Astrocyte (in vitro differentiated cells and primary cell): ENCODE data around the gene ESAM. TPM values are rescaled to one million over a fixed set of nuclear protein-coding genes. Genes with fewer than 3 reads are reported as not detected.

Experiments used
- DNase-seq: peaks from one replicate; pipeline ENCODE4 v3.0.0-alpha.2; 2010; ENCODE audit warnings: low read depth
- FAIRE-seq: peaks from 2 replicates; lab custom pipeline; 2011; peaks lifted over from hg19 to GRCh38; lab: Jason Lieb, UNC
- H2AFZ ChIP-seq: 2 replicates; pipeline ENCODE4 v1.6.0; 2012; ENCODE audit warnings: low read depth, low read length, inconsistent platforms
- H3K27ac ChIP-seq: 2 replicates; pipeline ENCODE4 v1.5.1; 2011; ENCODE audit warnings: low read depth, low read length, inconsistent platforms
- H3K27me3 ChIP-seq: 2 replicates; pipeline ENCODE4 v1.6.0; 2011; ENCODE audit warnings: low read length, inconsistent platforms; ENCODE audit not compliant: insufficient read depth
- H3K36me3 ChIP-seq: 2 replicates; pipeline ENCODE4 v1.5.1; 2011; ENCODE audit warnings: low read length, inconsistent platforms; ENCODE audit not compliant: insufficient read depth
- H3K4me1 ChIP-seq: 2 replicates; pipeline ENCODE4 v1.5.1; 2011; ENCODE audit warnings: low read length, inconsistent platforms; ENCODE audit not compliant: insufficient read depth
- H3K4me2 ChIP-seq: 2 replicates; pipeline ENCODE4 v1.6.0; 2012; ENCODE audit warnings: low read length, inconsistent platforms
- H3K4me3 ChIP-seq: 2 replicates; pipeline ENCODE4 v1.5.1; 2011; ENCODE audit warnings: low read depth, mild to moderate bottlenecking, low read length, inconsistent platforms; ENCODE audit not compliant: insufficient read depth
- H3K79me2 ChIP-seq: 2 replicates; pipeline ENCODE4 v1.6.0; 2012; ENCODE audit warnings: mild to moderate bottlenecking, low read length, inconsistent platforms; ENCODE audit not compliant: insufficient read depth
- H3K9ac ChIP-seq: 2 replicates; pipeline ENCODE4 v1.6.0; 2012; ENCODE audit warnings: mild to moderate bottlenecking, low read length, inconsistent platforms
- H3K9me3 ChIP-seq: 2 replicates; pipeline ENCODE4 v1.5.1; 2012; ENCODE audit warnings: low read depth, mild to moderate bottlenecking, low read length, inconsistent platforms; ENCODE audit not compliant: insufficient read depth
- H4K20me1 ChIP-seq: 2 replicates; pipeline ENCODE4 v1.6.0; 2012; ENCODE audit warnings: low read length, inconsistent platforms; ENCODE audit not compliant: insufficient read depth
- H3K27ac Mint-ChIP-seq: one replicate; pipeline ENCODE4 v1.8.0; 2021; ENCODE audit warnings: mild to moderate bottlenecking, mixed read lengths; ENCODE audit not compliant: unreplicated experiment
- H3K27me3 Mint-ChIP-seq: one replicate; pipeline ENCODE4 v1.8.0; 2021; ENCODE audit warnings: low read depth, mixed read lengths; ENCODE audit not compliant: unreplicated experiment
- H3K36me3 Mint-ChIP-seq: one replicate; pipeline ENCODE4 v1.8.0; 2021; ENCODE audit warnings: low read depth, mixed read lengths; ENCODE audit not compliant: unreplicated experiment
- H3K4me1 Mint-ChIP-seq: one replicate; pipeline ENCODE4 v1.8.0; 2021; ENCODE audit warnings: low read depth, mixed read lengths; ENCODE audit not compliant: unreplicated experiment
- H3K4me3 Mint-ChIP-seq: one replicate; pipeline ENCODE4 v1.8.0; 2021; ENCODE audit warnings: mild to moderate bottlenecking, moderate library complexity, mixed read lengths; ENCODE audit not compliant: unreplicated experiment
- H3K9me3 Mint-ChIP-seq: one replicate; pipeline ENCODE4 v1.8.0; 2021; ENCODE audit warnings: mild to moderate bottlenecking, mixed read lengths; ENCODE audit not compliant: unreplicated experiment
- CTCF ChIP-seq: IDR thresholded peaks from 2 replicates; pipeline ENCODE4 v1.5.1; 2011; ENCODE audit warnings: low read depth, mild to moderate bottlenecking, inconsistent platforms, low read length, moderate library complexity; ENCODE audit not compliant: insufficient read depth
- EZH2 ChIP-seq: IDR thresholded peaks from 2 replicates; pipeline ENCODE4 v1.6.1; 2012; ENCODE audit warnings: mild to moderate bottlenecking, low read length, inconsistent platforms; ENCODE audit not compliant: insufficient read depth
- total RNA-seq: library from RNA; stranded (reverse); gene quantifications from 2 replicates; pipeline ENCODE4 v1.2.1, GENCODE V29; 2021

Gene ESAM
- total RNA-seq, 1 donor from 2014 or later, result 22.0 TPM

- Mint-ChIP-seq H3K4me1 (peaks cover 14% of the 10 kb centered on the region), H3K4me3 (peak overlapping the region; percentile 93), H3K27me3 (peaks cover 70% of the 10 kb centered on the region), H3K27ac (peak overlapping the region; percentile 69), H3K36me3 (peaks cover 4% of the 10 kb centered on the region), H3K9me3 (peaks cover 3% of the 10 kb centered on the region)
- Histone ChIP-seq H3K4me2 (peak overlapping the region; percentile 97), H2AFZ (no peak overlapping the region), H3K4me1 (peaks cover 33% of the 10 kb centered on the region), H3K9me3 (no peaks in the 10 kb centered on the region), H3K36me3 (no peaks in the 10 kb centered on the region), H3K27ac (no peak overlapping the region), H3K27me3 (peaks cover 14% of the 10 kb centered on the region), H3K4me3 (no peak overlapping the region), H3K9ac (no peak overlapping the region), H3K79me2 (no peaks in the 10 kb centered on the region), H4K20me1 (peaks cover 4% of the 10 kb centered on the region)
- DNase-seq (no peak), FAIRE-seq (no peak)
- TF ChIP-seq CTCF (no peak), EZH2 (no peak)
These were observed 14.5 kb downstream of the ESAM start for GRCh38 chr11:124747406-124748099.

- Histone ChIP-seq H3K36me3 (no peaks in the 10 kb centered on the region), H4K20me1 (peaks cover 4% of the 10 kb centered on the region), H3K9me3 (no peaks in the 10 kb centered on the region), H3K4me3 (peak overlapping the region; percentile 69), H3K4me2 (peak overlapping the region; percentile 97), H3K27me3 (peaks cover 14% of the 10 kb centered on the region), H2AFZ (peak overlapping the region; percentile 69), H3K4me1 (peaks cover 33% of the 10 kb centered on the region), H3K27ac (no peak overlapping the region), H3K79me2 (no peaks in the 10 kb centered on the region), H3K9ac (peak overlapping the region; percentile 52)
- Mint-ChIP-seq H3K27ac (peak overlapping the region; percentile 82), H3K4me3 (peak overlapping the region; percentile 93), H3K9me3 (peaks cover 3% of the 10 kb centered on the region), H3K36me3 (peaks cover 4% of the 10 kb centered on the region), H3K4me1 (peaks cover 12% of the 10 kb centered on the region), H3K27me3 (peaks cover 74% of the 10 kb centered on the region)
- TF ChIP-seq EZH2, result no peak
- TF ChIP-seq CTCF, result peak; percentile 36
- DNase-seq, result peak; percentile 38
- no peak for FAIRE-seq
These were observed 15.4 kb downstream of the ESAM start for GRCh38 chr11:124746621-124747243.
